Kidney (tissue), 14 donors: ENCODE data around the gene HOXC12. TPM values are rescaled to one million over a fixed set of nuclear protein-coding genes. Genes with fewer than 3 reads are reported as not detected.

Source experiments
- DNase-seq, 5 donors: peaks; one replicate each; pipeline ENCODE4 v3.0.0-alpha.2; 2013 to 2020
- FAIRE-seq: peaks from 2 replicates; lab custom pipeline; 2012; peaks lifted over from hg19 to GRCh38; lab: Jason Lieb, UNC
- H3K27ac ChIP-seq, 2 donors: one replicate each; pipeline ENCODE4 v1.7.0; 2013; ENCODE audit warnings: low read depth in 2 of 2, low read length in 2 of 2, inconsistent platforms in 1 of 2
- H3K27me3 ChIP-seq: one replicate; pipeline ENCODE4 v1.7.1; 2013; ENCODE audit warnings: low read length, inconsistent platforms; ENCODE audit not compliant: control insufficient read depth, insufficient read depth
- H3K36me3 ChIP-seq, 3 donors: one replicate each; pipeline versions ENCODE4 v1.7.0 to v1.7.1; 2013; ENCODE audit warnings: low read length in 3 of 3, control low read depth in 1 of 3, inconsistent platforms in 1 of 3; ENCODE audit not compliant: insufficient read depth in 3 of 3, control insufficient read depth in 2 of 3
- H3K4me1 ChIP-seq, 3 donors: one replicate each; pipeline versions ENCODE4 v1.7.0 to v1.7.1; 2013; ENCODE audit warnings: low read length in 3 of 3, inconsistent platforms in 1 of 3, low read depth in 1 of 3; ENCODE audit not compliant: control insufficient read depth in 2 of 3, insufficient read depth in 2 of 3
- H3K4me3 ChIP-seq, 3 donors: one replicate each; pipeline versions ENCODE4 v1.7.0 to v1.8.1; 2013; ENCODE audit warnings: low read length in 3 of 3, control low read depth in 1 of 3, inconsistent platforms in 1 of 3
- H3K9ac ChIP-seq, 3 donors: one replicate each; pipeline versions ENCODE4 v1.7.0 to v1.7.1; 2013; ENCODE audit warnings: low read length in 3 of 3, control low read depth in 1 of 3, inconsistent platforms in 1 of 3
- H3K9me3 ChIP-seq, 3 donors: one replicate each; pipeline versions ENCODE4 v1.7.0 to v1.7.1; 2013; ENCODE audit warnings: low read length in 3 of 3, control low read depth in 1 of 3, inconsistent platforms in 1 of 3; ENCODE audit not compliant: control insufficient read depth in 2 of 3, insufficient read depth in 1 of 3
- intact Hi-C: fragments of 100-400 bp; cut with DNase I; formaldehyde crosslinking; loops from one replicate; pipeline ENCODE4 v1.11.1; 2022
- polyA plus RNA-seq: library from polyadenylated mRNA; stranded (reverse); fragments of 350-450 nt; fragmentation: Illumina TruSeq; extraction: RNeasy Lipid Tissue Mini Kit (QIAGEN cat#74804); gene quantifications from one replicate; pipeline ENCODE4 v1.2.3, GENCODE V29; 2014; ENCODE audit warnings: low read depth, low replicate concordance; ENCODE audit not compliant: insufficient read depth
- total RNA-seq: library from RNA; stranded (reverse); fragmentation: NEBNext Ultra II Directional; extraction: Animal tissue kit (Norgen Biotek cat#: 25700); gene quantifications from one replicate; pipeline ENCODE4 v1.2.1, GENCODE V29; 2021
- TF ChIP-seq, protein P1 (sequence below): IDR thresholded peaks from 3 replicates; pipeline ENCODE4 v1.5.1; 2012; ENCODE audit warnings: mild to moderate bottlenecking, moderate library complexity, borderline replicate concordance; ENCODE audit not compliant: insufficient read depth; ENCODE audit errors: extremely low read depth
- donor health status: control.
- donor health status: control.
- donor health status: control.
- donor health status: control.
- donor health status: control.
- donor health status: DM: yes; HTN: yes; CAD: no.
- donor health status: Normal renal cell carcinoma (clear cell type).

HOXC12 gene
- total and polyA plus RNA-seq, 2 donors from 2014 or later = not detected

DNA sequence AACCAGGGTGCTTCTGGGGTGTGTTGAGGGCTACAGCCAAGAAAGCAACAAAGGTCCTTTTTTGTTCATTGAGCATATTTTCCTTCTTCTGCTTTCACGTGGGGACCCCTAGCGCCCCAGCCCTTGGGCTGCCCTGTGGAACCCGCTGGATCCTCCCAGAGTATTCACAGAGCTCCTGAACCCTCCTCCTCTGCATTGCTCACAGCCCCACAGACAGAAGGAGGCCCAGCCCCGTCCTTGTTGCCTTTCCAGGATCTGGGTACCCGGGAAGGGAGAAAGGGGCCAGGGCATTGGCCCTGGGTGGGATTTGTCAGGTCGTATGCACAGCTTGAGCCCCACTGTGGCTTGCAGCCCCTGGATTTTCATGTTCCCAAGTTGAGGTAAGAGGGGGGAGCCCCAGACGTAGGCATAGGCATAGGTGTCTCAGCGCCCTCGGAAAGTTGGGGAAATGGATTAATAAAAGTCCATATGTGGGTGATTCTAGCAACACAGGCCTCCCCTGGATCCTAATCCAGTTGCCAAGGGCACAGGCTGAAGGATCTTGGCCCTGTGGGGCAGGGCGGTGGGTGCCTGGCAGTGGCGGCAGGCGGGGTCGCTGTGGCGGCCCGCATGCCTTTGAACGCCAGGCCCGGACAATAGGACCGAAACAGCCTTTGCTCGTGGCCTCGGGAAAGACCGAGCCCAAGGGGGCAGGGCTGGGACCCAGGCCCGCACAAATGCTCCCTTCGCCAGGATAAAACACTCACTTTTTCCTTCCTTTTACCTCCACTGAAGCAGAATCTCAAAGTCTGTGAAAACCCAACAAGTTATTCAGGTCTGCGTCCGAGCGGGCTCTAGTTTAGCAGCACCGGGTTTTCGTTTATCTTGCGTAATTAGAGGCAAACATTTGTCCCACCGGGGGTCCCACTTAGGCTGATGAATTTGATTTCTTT lies 27.2 kb downstream of the HOXC12 start:
- Histone ChIP-seq H3K27me3 (no peaks in the 10 kb centered on the region), H3K9ac (peak overlapping the region in 2 of 3 donors; percentile 63 to 77), H3K4me3 (peak overlapping the region in 2 of 3 donors; percentile 45 to 58), H3K27ac (peak overlapping the region; percentile 78 to 89), H3K4me1 (peaks cover 0 to 8% (median 7%) of the 10 kb centered on the region in 3 donors), H3K9me3 (no peaks in the 10 kb centered on the region), H3K36me3 (no peaks in the 10 kb centered on the region)
- FAIRE-seq = no peak
- peak in 4 of 5 donors; percentile 64 to 75 (median 68) for DNase-seq
- TF ChIP-seq, protein P1, sequence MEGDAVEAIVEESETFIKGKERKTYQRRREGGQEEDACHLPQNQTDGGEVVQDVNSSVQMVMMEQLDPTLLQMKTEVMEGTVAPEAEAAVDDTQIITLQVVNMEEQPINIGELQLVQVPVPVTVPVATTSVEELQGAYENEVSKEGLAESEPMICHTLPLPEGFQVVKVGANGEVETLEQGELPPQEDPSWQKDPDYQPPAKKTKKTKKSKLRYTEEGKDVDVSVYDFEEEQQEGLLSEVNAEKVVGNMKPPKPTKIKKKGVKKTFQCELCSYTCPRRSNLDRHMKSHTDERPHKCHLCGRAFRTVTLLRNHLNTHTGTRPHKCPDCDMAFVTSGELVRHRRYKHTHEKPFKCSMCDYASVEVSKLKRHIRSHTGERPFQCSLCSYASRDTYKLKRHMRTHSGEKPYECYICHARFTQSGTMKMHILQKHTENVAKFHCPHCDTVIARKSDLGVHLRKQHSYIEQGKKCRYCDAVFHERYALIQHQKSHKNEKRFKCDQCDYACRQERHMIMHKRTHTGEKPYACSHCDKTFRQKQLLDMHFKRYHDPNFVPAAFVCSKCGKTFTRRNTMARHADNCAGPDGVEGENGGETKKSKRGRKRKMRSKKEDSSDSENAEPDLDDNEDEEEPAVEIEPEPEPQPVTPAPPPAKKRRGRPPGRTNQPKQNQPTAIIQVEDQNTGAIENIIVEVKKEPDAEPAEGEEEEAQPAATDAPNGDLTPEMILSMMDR = no peak
- intact Hi-C loops = no loop called here

DNA sequence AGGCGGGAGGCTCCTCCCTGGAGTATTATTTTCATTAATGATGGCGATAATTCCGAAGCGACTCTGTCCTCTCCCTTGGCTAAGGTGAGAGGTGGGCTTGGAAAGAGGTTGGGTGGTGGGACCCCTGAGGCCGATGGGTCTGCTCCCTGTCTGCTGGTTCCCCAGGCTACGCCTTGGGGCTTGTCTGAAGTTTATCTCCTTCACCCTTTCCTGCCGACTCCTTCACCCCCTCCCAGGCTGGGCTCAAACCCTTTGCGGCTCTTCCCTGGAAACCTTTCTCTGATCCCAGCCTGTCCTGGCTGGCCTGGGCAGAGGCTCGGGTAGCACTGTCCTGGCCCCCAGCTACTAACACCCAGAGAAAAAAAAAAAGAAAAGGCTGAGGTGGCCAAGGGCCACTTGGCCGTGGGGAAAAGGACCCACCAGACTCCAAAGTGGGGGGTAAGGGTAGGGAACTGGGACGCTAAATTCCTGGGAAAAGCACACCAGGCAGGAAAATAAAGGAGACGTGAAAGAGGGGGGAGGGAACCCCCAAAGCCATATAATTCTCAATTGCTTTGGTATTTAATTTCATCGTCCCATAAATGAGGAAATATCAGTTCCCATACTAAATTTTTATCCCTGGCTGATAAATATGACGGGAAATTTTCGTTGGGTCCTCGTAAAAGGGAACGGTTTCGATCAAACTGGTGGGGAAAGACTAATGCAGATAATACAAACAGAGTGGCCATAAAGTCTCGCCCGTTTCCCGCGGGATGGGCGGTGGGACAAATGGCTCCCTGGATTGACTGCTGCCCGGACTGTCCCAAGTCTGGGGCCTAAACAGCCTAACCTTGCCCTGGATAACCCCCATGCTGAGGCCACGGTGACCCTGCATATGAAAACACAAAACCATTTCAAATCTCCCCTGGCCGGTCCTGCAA lies 28.2 kb downstream of the HOXC12 start:
- Histone ChIP-seq H3K4me3 (peak overlapping the region; percentile 16 to 58 (median 45)), H3K9ac (peak overlapping the region in 2 of 3 donors; percentile 63 to 77), H3K36me3 (no peaks in the 10 kb centered on the region), H3K9me3 (no peaks in the 10 kb centered on the region), H3K27me3 (peaks cover 2% of the 10 kb centered on the region), H3K27ac (peak overlapping the region; percentile 78 to 89), H3K4me1 (peaks cover 0 to 12% (median 2%) of the 10 kb centered on the region in 3 donors)
- intact Hi-C loops = no loop called here
- DNase-seq = peak in 3 of 5 donors; percentile 46 to 59 (median 57)
- no peak for FAIRE-seq
- TF ChIP-seq, protein P1 = no peak

DNA sequence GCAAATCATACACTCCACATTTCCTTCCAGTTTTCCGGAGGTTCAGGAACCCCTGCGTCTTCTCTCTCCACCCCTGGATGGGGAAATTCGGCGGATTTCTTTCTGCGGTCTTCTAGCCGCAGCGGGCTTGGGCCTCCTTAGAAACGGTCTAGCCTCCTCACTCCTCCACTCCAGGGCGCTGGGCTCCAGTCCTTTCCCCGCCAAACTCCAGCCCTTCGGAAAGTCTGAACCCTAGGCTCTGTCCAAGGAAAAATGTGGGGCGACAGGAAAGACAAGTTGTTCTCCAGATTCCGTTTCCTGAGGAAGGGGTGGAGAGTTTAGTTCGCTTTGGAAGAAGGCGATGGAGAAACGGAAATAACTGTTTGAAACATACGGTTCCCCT lies 28.9 kb downstream of the HOXC12 start:
- Histone ChIP-seq H3K27me3 (peaks cover 2% of the 10 kb centered on the region), H3K9ac (peak overlapping the region in 2 of 3 donors; percentile 63 to 77), H3K9me3 (no peaks in the 10 kb centered on the region), H3K27ac (peak overlapping the region; percentile 78 to 89), H3K4me1 (peaks cover 0 to 16% (median 6%) of the 10 kb centered on the region in 3 donors), H3K4me3 (peak overlapping the region; percentile 6 to 58 (median 45)), H3K36me3 (no peaks in the 10 kb centered on the region)
- TF ChIP-seq, protein P1 = no peak
- DNase-seq (peak in 3 of 5 donors; percentile 66 to 74 (median 70)), FAIRE-seq (no peak)
- intact Hi-C loops = no loop called here
